GM12864 (cell line): ENCODE measurements around the gene TRRAP.

Source experiments
- DNase-seq: peaks from one replicate; pipeline ENCODE4 v3.0.0-alpha.2; 2011; ENCODE audit warnings: low read depth
- H3K4me3 ChIP-seq: 2 replicates; pipeline ENCODE4 v1.5.1; 2011; ENCODE audit warnings: mild to moderate bottlenecking, low read depth, low read length, control low read depth
- TF ChIP-seq, protein P1 (sequence below): IDR thresholded peaks from 2 replicates; pipeline ENCODE4 v1.5.1; 2011; ENCODE audit warnings: low read depth, mild to moderate bottlenecking, moderate library complexity, low read length, control low read depth, inconsistent platforms; ENCODE audit errors: missing control alignments

TRRAP gene

DNA sequence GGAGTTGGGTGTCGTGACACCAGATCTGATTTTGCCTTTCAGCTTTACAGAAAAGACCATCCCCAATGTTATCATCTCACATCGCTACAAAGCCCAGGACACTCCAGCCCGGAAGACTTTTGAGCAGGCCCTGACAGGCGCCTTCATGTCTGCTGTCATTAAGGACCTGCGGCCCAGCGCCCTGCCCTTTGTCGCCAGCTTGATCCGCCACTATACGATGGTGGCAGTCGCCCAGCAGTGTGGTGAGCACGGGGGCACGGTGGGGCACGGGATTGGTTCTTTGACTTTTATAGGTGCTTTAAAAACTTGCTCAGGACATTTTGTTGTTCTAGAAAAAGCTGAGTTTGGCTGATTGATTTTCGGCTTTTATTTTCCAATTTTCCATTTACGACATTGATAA lies 48.8 kb downstream of the TRRAP start:
- H3K4me3 ChIP-seq = no peak overlapping the region
- TF ChIP-seq, protein P1, sequence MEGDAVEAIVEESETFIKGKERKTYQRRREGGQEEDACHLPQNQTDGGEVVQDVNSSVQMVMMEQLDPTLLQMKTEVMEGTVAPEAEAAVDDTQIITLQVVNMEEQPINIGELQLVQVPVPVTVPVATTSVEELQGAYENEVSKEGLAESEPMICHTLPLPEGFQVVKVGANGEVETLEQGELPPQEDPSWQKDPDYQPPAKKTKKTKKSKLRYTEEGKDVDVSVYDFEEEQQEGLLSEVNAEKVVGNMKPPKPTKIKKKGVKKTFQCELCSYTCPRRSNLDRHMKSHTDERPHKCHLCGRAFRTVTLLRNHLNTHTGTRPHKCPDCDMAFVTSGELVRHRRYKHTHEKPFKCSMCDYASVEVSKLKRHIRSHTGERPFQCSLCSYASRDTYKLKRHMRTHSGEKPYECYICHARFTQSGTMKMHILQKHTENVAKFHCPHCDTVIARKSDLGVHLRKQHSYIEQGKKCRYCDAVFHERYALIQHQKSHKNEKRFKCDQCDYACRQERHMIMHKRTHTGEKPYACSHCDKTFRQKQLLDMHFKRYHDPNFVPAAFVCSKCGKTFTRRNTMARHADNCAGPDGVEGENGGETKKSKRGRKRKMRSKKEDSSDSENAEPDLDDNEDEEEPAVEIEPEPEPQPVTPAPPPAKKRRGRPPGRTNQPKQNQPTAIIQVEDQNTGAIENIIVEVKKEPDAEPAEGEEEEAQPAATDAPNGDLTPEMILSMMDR = no peak
- DNase-seq = no peak

DNA sequence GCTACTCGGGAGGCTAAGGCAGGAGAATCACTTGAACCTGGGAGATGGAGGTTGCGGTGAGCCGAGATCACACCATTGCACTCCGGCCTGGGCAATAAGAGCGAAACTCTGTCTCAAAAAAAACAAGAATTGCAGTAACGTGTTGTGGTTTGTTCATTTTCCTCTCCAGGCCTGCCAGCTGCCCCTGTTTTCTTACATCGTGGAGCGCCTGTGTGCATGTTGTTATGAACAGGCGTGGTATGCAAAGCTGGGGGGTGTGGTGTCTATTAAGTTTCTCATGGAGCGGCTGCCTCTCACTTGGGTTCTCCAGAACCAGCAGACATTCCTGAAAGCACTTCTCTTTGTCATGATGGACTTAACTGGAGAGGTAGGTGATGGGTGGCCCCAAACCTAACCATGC lies 52.1 kb downstream of the TRRAP start:
- no peak overlapping the region; the same call in 1 of the 2 replicates for H3K4me3 ChIP-seq
- DNase-seq = peak; percentile 45
- TF ChIP-seq, protein P1 = no peak

DNA sequence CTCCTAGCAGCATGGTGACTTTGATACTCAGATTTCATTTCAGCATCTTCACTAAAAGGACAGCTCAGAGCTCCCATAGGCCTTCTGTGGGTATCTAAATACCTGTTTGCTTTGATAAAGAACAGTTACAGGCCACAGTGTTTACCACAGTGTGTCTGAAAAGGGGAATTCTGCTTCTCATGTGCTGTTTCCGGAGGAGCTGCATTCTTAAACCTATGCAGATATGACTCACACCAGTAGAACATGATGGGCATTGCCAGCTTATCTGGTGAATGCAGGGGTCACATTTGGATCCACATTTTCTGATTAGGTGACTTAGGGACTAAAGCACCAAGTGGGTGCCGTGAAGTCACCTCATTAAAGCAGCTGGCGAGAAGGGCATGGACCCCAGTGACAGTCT lies 52.6 kb downstream of the TRRAP start:
- peak; percentile 45 for DNase-seq
- no peak overlapping the region; the same call in 1 of the 2 replicates for H3K4me3 ChIP-seq
- TF ChIP-seq, protein P1 = no peak

DNA sequence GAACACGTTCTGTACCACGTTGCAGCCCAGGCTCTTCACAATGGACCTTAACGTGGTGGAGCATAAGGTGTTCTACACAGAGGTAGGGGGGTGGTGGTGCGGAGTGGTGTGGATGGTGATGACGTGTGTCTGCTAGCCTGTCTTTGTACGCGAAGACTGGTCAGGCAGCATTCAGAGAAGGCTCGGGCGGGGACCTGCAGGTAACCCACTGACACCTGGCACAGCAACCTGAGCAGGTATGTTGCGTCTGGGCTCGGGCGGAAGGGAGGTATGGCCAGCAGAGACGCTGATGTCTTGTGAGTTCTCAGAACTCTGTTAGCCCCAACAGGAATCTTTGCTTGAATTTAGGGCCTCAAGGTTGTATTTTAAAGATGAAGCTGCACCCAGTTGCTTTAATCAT lies 55.0 kb downstream of the TRRAP start:
- TF ChIP-seq, protein P1 = no peak
- DNase-seq = no peak
- H3K4me3 ChIP-seq = no peak overlapping the region

DNA sequence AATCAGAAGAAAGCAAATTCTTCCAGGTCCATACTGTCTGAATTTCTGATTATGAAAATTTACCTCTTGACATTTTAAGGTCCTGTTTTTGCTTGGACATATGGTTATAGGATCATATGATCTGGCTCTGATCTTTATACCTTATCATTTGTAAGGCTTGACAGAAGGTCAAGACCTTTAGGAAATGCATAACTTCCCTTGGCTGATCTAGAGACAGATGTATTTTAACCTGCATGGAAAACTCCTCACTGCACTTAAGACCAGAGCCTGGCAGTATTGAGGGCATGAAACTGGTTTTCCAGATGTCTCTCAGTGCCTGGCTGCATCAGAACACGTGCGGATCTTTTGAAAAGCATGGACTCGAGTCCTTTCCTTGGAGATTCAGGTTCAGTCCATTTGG lies 55.9 kb downstream of the TRRAP start:
- H3K4me3 ChIP-seq = no peak overlapping the region
- DNase-seq = no peak
- TF ChIP-seq, protein P1 = no peak

DNA sequence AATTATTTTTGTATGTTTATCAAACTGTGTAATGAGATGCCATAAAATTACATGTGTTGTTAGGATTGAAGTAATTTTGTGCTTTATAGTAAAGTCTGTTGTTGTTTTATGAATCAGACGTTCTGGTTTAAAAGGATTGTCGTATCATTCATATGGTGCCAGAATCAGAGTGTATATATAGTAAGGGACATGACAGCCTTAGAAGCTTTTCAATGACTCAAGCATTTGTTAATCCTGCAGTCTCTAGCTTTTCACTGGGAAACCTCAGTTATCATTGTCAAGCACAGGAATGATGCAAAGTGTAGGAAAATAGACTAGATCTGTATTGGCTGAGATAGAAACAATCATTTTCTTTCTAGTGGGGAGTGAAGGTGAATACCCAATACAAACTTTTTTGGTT lies 57.5 kb downstream of the TRRAP start:
- H3K4me3 ChIP-seq = no peak overlapping the region
- no peak for DNase-seq
- TF ChIP-seq, protein P1 = no peak

DNA sequence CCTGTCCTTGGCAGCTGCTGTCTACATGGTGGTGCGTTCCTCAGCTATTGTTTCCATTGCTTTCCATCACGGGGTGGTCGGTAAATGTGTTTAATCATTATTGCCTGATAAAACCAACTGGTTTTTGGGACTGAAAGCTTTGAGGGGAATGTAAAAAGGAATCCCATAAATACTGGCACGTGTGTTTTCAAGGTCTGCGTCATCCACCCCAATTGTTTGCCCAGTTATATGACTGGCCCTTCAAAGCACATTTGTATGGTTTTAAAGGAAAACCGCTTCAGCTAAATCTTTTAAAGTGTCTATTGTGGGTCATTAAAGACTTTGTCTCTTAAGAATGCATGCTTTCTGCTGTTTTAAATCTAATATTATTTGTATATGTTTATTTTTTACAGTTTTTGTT lies 65.0 kb downstream of the TRRAP start:
- no peak overlapping the region for H3K4me3 ChIP-seq
- no peak for DNase-seq
- TF ChIP-seq, protein P1 = no peak
